ENCODE data around the gene ZNF740. TPM values are rescaled to one million over a fixed set of nuclear protein-coding genes. Genes with fewer than 3 reads are reported as not detected.

ZNF740 gene
- total and polyA plus RNA-seq, 2 donors (not counting 1 experiment from before 2014, with no cell fraction given): 35.9 to 117 TPM

DNA sequence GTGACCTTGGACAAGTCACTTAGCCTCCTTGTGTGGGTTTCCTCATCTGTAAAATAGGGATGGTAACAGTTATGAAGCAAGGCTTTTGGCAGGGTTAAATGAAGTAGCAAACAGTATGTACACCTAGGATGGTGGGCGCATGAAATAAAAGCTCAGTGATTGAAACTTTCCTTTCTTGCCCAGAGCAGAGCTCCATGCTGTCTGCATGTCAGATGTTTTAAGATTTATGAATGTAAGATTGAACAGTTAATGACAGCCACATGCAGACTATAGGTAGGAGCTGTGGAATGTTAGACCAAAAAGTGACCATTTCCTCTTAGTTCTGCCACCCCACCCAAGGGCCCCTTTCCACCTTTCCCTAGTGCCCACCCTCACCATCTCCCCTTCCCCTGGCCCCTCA lies 14.5 kb downstream of the ZNF740 start:
- no peaks in the 10 kb centered on the region for H3K9me3 Mint-ChIP-seq (ENCODE audit: insufficient read depth)
- TF ChIP-seq EZH2 (IDR thresholded peaks at IDR 0.05; ENCODE audit: borderline replicate concordance, insufficient read depth, low read depth, low read length, poor library complexity, severe bottlenecking): no peak
- no peak for TF ChIP-seq CTCF (IDR thresholded peaks at IDR 0.05)
- ChIA-PET CTCF (interaction anchor here (0.7 to 15.7 kb wide), 9 partner anchors 10 to 129 kb away, joined by 3 to 201 read pairs (median 4); partner anchors contain the start of genes CSAD, ESPL1, ITGB7 and PFDN5), POLR2A (no interaction called here)
- DNase-seq (no peak), ATAC-seq (ENCODE audit: low read depth) (no peak)
- no peak overlapping the region for H3K4me3 ChIP-seq (ENCODE audit: control extremely low read depth in 1 of 5, extremely low read depth in 1 of 5, insufficient read depth in 1 of 5, low read depth in 2 of 5, low read length in 4 of 5)
- intact Hi-C loops (cut with micrococcal nuclease): loop anchor here (5.0 kb wide), 1 partner anchor 128 kb away; no protein-coding TSS in a partner anchor
- 100% methylated on average over 1 of the region's 1 CpG for WGBS (ENCODE audit: insufficient coverage)
- H3K9ac ChIP-seq (ENCODE audit: low read length): no peak overlapping the region
- H3K27me3 Mint-ChIP-seq: no peaks in the 10 kb centered on the region
- no peak overlapping the region for H3K27ac ChIP-seq (ENCODE audit: low read length in 2 of 2)
- peaks cover 57% of the 10 kb centered on the region for H4K20me1 ChIP-seq (ENCODE audit: control insufficient read depth, insufficient read depth, low read length, poor library complexity, severe bottlenecking)
- no peak overlapping the region for H3K4me3 Mint-ChIP-seq
- no peak overlapping the region for H3K4me2 ChIP-seq (replicated peaks; ENCODE audit: low read depth, low read length, poor library complexity, severe bottlenecking)
- H3K4me1 ChIP-seq (ENCODE audit: control insufficient read depth in 2 of 2, insufficient read depth in 2 of 2, low read length in 2 of 2): peaks cover 25 to 31% of the 10 kb centered on the region in 2 donors
- peaks cover 18% of the 10 kb centered on the region for H3K79me2 ChIP-seq (ENCODE audit: control insufficient read depth, insufficient read depth, low read length)
- H3K9me3 ChIP-seq (ENCODE audit: control extremely low read depth in 1 of 3, control insufficient read depth in 2 of 3, insufficient read depth in 1 of 3, low read length in 2 of 3): no peaks in the 10 kb centered on the region
- H2AFZ ChIP-seq (ENCODE audit: insufficient read depth, low read depth, low read length, poor library complexity, severe bottlenecking): no peak overlapping the region
- no peak overlapping the region for H3K27ac Mint-ChIP-seq
- peaks cover 33% of the 10 kb centered on the region for H3K4me1 Mint-ChIP-seq
- H3K36me3 ChIP-seq (replicated peaks in 1 of 2; ENCODE audit: control extremely low read depth in 1 of 2, control insufficient read depth in 1 of 2, extremely low read depth in 1 of 2, insufficient read depth in 2 of 2, low read length in 1 of 2): peaks cover 2 to 85% of the 10 kb centered on the region in 2 experiments
- no peaks in the 10 kb centered on the region for H3K27me3 ChIP-seq (replicated peaks in 1 of 4; ENCODE audit: control extremely low read depth in 1 of 4, control insufficient read depth in 3 of 4, insufficient read depth in 4 of 4, low read length in 3 of 4)

All from B cell (primary cell).